Thoracic aorta (tissue), 2 donors: ENCODE results near the gene ADAT2. TPM values are rescaled to one million over a fixed set of nuclear protein-coding genes. Genes with fewer than 3 reads are reported as not detected.

Experiments used
- ATAC-seq: fragments of 150-250 bp; one replicate; pipeline ENCODE4 v1.8.0; 2017; ENCODE audit warnings: low read depth; ENCODE audit not compliant: insufficient number of reproducible peaks, low FRiP score
- DNase-seq: peaks from one replicate; pipeline ENCODE4 v3.0.0-alpha.2; 2020; ENCODE audit warnings: low spot score
- H3K27ac ChIP-seq, 2 donors: fragments of 200-600 bp; sonication (generic); 1 replicate in 1 of 2; 2 replicates in 1 of 2; pipeline ENCODE4 v1.5.1; 2016; ENCODE audit warnings: mild to moderate bottlenecking in 2 of 2, moderate library complexity in 2 of 2
- H3K27me3 ChIP-seq: fragments of 200-600 bp; sonication (generic); replicated peaks from 2 replicates; pipeline ENCODE4 v1.6.0; 2016; ENCODE audit warnings: mild to moderate bottlenecking; ENCODE audit not compliant: insufficient read depth
- H3K36me3 ChIP-seq: fragments of 200-600 bp; sonication (generic); one replicate; pipeline ENCODE4 v1.5.1; 2016
- H3K4me1 ChIP-seq, 2 donors: fragments of 200-600 bp; sonication (generic); 1 replicate in 1 of 2; 2 replicates in 1 of 2; pipeline versions ENCODE4 v1.5.1 to v1.6.0; 2016; ENCODE audit warnings: low read depth in 2 of 2, mild to moderate bottlenecking in 1 of 2; ENCODE audit not compliant: control insufficient read depth in 1 of 2
- H3K4me3 ChIP-seq: fragments of 200-600 bp; sonication (generic); 2 replicates; pipeline ENCODE4 v1.5.1; 2016; ENCODE audit warnings: mild to moderate bottlenecking
- H3K9me3 ChIP-seq: fragments of 200-600 bp; sonication (generic); 2 replicates; pipeline ENCODE4 v1.5.1; 2016
- total RNA-seq, 2 donors: library from RNA; depleted of rRNA; stranded (reverse); fragments of >200 nt; gene quantifications; one replicate each; pipeline versions ENCODE4 v1.1.0 to v1.2.3, GENCODE V29; 2016
- TF ChIP-seq, protein P1 (sequence below): fragments of 200-600 bp; sonication (generic); IDR thresholded peaks from one replicate; pipeline ENCODE4 v1.5.1; 2019; ENCODE audit warnings: antibody characterized with exemption

The ADAT2 gene
- total RNA-seq, 2 donors from 2014 or later: 11.2 to 12.3 TPM

DNA sequence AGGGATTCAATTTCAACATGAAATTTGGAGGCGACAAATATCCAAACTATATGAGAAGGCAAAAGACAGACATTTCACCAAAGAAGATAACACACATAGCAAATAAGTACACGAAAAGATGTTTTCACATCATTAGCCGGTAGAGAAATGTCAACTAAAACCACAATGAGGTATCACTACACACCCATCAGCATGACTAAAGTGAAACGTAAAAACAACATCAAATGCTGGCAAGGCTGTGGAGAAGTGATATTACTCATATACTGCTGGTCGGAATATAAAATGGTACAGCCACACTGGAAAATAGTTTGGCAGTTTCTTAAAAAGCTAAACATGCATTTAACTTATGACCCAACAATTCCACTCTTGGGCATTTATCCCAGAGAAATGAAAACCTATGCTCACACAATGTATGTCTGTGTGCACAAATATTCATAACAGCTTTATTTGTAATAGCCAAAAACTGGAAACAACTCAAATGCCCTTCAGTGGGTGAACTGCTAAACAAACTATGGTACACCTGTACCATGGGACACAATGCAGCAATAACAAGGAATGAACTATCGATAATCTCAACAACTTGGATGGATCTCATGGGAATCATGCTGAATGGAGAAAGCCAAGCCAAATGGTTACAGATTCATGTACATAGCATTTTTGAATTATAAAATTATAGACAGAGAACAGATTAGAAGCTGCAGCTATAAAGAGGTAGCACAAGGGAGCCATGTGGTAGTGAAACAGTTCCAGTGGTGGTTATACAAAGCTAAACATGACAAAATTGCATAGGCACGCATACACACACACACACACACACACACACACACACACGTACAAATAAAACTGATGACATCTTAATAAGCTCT lies 8.6 kb downstream of the ADAT2 start:
- no peak overlapping the region for H3K4me3 ChIP-seq
- H3K27ac ChIP-seq: no peak overlapping the region
- TF ChIP-seq, protein P1, sequence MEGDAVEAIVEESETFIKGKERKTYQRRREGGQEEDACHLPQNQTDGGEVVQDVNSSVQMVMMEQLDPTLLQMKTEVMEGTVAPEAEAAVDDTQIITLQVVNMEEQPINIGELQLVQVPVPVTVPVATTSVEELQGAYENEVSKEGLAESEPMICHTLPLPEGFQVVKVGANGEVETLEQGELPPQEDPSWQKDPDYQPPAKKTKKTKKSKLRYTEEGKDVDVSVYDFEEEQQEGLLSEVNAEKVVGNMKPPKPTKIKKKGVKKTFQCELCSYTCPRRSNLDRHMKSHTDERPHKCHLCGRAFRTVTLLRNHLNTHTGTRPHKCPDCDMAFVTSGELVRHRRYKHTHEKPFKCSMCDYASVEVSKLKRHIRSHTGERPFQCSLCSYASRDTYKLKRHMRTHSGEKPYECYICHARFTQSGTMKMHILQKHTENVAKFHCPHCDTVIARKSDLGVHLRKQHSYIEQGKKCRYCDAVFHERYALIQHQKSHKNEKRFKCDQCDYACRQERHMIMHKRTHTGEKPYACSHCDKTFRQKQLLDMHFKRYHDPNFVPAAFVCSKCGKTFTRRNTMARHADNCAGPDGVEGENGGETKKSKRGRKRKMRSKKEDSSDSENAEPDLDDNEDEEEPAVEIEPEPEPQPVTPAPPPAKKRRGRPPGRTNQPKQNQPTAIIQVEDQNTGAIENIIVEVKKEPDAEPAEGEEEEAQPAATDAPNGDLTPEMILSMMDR: no peak
- no peaks in the 10 kb centered on the region for H3K36me3 ChIP-seq
- DNase-seq (no peak), ATAC-seq (no peak)
- no peaks in the 10 kb centered on the region for H3K4me1 ChIP-seq
- no peaks in the 10 kb centered on the region for H3K9me3 ChIP-seq
- no peaks in the 10 kb centered on the region for H3K27me3 ChIP-seq

DNA sequence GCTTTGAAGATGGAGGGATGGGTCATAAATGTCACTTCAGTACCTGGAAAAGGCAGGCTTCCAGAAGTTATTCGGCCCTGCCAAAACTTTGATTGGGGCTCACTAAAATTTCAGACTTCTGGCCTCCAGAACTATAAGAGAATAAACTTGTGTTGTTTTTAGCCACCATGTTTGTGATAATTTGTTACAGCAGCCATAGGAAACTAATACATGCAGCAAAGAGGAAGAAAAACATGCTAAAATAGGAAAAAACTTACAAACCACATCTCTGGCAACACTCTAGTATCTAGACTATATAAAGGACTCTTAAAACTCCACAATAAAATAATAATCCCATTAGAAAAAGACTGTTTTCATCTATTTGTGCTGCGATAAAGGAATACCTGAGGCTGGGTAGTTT lies 9.5 kb downstream of the ADAT2 start:
- Histone ChIP-seq H3K27ac (no peak overlapping the region), H3K9me3 (no peaks in the 10 kb centered on the region)
- no peak for ATAC-seq

DNA sequence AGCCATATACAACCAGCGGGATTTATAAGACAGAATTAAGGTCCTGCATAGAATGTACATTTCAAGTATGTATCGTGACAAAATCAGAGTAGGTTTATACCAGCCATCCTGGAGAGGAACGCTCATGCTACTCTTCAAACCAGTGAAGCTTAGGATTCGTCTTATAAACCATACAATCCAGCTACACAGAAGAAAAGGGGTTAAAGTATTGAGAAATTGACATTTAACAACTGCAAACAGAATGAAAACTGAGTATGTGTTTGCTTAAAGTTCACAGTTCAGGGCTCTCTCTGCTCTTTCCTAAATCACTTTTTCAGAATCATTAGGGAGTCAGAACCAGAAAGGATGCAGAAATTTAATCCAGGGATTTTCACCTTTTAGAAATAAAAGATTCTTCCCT lies 17.9 kb downstream of the ADAT2 start:
- no peak for ATAC-seq
- no peak for DNase-seq
- Histone ChIP-seq H3K27me3 (no peaks in the 10 kb centered on the region), H3K4me1 (no peaks in the 10 kb centered on the region), H3K4me3 (no peak overlapping the region), H3K9me3 (no peaks in the 10 kb centered on the region), H3K36me3 (no peaks in the 10 kb centered on the region), H3K27ac (no peak overlapping the region)
- TF ChIP-seq, protein P1: no peak

More for the DNA sequence above, 9.5 kb downstream of the ADAT2 start:
- Histone ChIP-seq H3K27me3 (no peaks in the 10 kb centered on the region), H3K4me1 (no peaks in the 10 kb centered on the region), H3K4me3 (no peak overlapping the region), H3K36me3 (no peaks in the 10 kb centered on the region)
- DNase-seq: no peak
- TF ChIP-seq, protein P1: no peak

DNA sequence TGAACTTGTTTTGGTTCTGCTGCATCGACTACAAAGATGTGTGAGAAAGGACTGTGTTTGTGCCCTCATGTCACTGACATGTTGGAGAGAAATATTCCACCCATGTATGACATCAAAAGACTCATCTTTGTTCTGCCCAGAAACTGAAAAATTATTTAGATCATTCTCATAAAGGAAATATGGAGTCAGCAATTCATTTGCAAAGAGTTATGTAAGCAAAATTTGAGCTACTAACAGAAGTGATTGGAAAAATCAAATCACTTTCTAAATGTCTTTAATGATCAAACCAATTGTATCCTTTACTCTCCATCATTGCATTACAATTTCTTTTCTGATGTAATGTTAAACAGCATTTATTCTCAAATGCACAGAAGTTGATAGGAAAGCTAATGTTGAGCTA lies 19.3 kb downstream of the ADAT2 start:
- peaks cover 0 to 9% of the 10 kb centered on the region in 2 donors for H3K4me1 ChIP-seq
- H3K4me3 ChIP-seq: no peak overlapping the region
- H3K36me3 ChIP-seq: no peaks in the 10 kb centered on the region
- ATAC-seq (no peak), DNase-seq (no peak)
- no peaks in the 10 kb centered on the region for H3K9me3 ChIP-seq
- no peak overlapping the region for H3K27ac ChIP-seq
- H3K27me3 ChIP-seq: no peaks in the 10 kb centered on the region
- TF ChIP-seq, protein P1: no peak

DNA sequence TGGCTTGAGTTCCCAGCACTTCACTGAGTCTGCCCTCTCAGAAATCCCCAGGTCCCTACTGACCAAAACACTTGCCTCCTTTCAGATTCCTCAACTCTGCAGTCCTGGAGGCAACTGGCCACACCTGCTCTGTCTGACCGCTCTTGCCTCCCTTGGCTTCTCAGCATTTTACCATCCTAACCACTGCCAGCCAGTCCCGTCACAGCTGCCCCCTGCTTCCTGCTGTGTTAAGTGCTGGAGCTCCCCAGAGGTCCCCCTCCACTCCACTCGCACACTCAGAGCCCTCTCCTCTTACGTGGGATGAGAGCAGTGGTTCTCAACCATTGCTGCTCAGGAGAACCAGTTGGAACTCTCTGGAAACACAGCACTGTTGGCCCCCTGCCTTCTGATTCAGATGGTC lies 20.5 kb downstream of the ADAT2 start:
- H3K9me3 ChIP-seq: no peaks in the 10 kb centered on the region
- H3K36me3 ChIP-seq: no peaks in the 10 kb centered on the region
- peaks cover 0 to 15% of the 10 kb centered on the region in 2 donors for H3K4me1 ChIP-seq
- ATAC-seq (no peak), DNase-seq (no peak)
- H3K27ac ChIP-seq: no peak overlapping the region
- TF ChIP-seq, protein P1: no peak
- H3K27me3 ChIP-seq: no peaks in the 10 kb centered on the region
- no peak overlapping the region for H3K4me3 ChIP-seq
